ENCODE results near the gene MLLT11.

MLLT11 gene, protein sequence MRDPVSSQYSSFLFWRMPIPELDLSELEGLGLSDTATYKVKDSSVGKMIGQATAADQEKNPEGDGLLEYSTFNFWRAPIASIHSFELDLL

DNA sequence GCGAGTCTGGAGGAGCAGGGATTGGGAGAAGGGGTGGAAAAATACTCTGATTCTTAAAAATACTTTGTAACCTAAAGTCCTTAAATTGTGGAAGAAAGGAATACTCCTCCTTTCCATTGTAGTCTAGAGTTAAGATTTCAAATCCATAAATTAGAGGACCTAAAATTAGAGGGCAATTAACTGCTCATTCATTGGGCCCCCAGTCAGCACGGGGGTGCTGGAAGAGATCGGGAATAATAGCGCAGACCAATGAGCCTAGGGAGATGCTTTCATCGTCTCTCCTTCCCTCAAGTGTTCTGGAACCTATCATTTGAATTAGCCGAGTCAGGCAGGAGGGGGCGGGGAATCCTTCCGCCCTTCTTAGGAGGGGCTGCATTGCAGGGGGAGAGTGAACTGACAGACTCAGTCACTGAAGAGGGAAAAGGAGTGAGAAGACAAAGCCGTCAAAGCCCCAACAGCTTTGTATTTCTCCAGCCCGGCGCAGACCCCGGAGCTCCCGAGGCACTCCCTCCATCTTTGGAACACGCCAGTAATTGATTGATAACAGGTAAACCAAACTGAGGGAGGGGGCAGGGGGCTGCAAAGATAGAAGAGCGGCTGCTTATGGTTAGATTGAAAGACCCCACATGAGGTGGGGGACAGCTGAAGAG, at the start of gene MLLT11:
TSS of gene MLLT11 (plus strand) at position 391 of the 650 bp plus-strand sequence. CDS start 6,828 bp downstream, outside the sequence.
- peak; percentile 92 for DNase-seq (ENCODE audit: low spot score)

DNA sequence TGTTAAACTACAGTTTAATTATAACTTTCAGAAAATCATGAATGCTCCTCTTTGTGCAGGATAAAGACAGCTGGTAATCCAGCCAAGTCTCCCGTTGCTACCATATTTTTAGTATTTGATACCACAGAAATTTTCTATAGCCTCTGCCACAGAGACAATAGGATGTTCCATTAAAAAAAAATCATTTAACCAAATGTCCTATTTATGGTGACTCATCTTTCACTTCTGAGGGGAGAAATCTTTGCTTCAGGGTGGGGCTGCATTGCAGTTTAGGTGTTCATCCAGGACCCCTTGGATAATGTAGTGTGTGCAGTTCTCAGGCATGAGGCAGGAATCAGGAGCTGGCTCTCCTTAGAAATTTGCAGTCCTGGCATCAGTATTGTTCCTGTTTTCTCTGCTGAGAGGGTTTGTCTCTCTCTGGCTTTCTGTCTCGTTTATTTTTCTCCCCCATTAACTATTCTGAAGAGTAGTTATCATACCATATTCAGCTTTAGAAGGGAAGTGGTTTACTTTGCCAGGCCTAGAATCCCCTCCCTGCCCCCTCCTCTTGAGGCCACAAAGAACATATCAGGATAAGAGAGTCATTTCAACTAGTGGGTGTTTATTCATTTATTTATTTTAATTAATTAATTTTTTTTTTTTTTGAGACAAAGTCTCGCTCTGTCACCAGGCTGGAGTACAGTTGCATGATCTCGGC, 48.9 kb upstream of the MLLT11 start:
- no peak for DNase-seq (ENCODE audit: low spot score)

DNA sequence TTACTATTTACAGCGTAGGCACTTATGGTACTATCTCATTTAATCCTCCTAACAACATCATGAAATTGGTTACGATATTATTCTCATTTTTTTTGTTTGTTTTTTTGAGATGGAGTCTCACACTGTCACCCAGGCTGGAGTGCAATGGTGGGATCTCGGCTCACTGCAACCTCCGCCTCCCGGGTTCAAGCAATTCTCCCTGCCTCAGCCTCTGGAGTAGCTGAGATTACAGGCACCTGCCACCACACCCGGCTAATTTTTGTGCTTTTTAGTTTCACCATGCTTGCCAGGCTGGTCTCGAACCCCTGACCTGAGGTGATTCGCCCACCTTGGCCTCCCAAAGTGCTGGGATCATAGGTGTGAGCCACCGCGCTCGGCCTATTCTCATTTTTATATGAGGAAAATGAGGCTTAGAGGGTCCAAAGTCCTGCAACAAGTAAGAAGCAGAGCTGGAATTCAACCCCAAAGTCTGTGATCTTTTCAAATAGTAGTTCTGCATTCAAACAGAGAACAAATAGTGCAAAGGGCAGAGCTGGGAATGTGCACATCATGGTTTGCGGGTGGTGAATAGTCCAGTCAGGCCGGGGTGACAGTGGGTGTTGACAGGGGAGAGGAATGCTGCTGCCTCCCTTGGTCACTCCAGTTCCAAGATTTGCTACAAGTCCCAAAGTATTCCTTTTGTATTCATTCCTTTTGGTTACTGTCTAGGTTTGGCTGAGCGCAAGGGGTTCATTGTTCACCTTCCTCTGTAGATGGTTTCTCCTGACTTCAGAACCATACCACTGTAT, 47.3 kb upstream of the MLLT11 start:
- DNase-seq (ENCODE audit: low spot score) = no peak

DNA sequence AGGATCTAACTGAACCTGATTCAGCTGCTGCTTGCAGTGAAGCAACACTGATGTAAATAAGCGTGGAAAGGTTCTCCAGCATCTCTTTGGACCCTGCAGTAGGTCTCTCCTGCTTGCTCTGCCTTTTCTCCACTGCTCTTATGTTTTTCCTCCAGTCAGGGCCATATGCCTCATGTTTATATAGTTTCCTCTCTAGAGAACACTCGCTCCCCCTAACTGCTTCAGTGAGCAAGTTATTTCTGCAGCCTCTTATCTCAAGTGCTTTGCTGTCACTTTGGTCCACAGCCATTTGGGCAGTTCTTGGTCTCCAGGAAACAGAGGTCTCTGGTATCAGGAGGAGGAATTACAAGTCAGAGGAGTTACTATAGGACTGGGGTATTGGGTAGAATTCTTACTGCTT, 46.7 kb upstream of the MLLT11 start:
- no peak for DNase-seq (ENCODE audit: low spot score)

DNA sequence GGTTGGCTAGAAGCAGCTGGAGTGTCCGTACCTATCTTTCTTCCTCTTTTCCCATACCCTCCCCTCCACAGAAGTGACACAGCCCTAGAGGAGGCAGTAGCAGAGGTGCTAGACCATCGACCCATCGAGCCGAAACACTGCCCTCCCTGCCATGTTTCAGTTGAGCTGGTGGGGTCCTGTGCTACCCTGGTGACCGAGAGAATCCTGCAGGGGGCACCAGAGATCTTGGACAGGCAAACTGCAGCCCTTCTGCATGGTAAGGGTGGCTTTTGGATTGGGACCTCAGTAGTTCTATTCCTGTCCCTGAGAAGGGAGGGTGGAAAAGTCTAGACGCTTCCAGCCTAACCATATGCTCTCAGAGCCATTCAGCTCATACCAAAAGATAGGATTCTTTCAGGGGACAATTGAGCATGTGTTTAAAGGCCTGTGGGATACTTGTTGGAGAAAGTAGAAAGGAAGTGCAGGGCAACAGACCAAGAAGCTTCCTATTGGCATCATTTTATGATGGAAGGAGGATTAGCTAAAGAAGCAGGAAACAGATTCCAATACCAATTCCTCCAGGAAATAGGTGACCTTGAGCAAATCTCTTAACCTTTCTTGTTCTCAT, 35.6 kb upstream of the MLLT11 start:
- peak; percentile 85 for DNase-seq (ENCODE audit: low spot score)

DNA sequence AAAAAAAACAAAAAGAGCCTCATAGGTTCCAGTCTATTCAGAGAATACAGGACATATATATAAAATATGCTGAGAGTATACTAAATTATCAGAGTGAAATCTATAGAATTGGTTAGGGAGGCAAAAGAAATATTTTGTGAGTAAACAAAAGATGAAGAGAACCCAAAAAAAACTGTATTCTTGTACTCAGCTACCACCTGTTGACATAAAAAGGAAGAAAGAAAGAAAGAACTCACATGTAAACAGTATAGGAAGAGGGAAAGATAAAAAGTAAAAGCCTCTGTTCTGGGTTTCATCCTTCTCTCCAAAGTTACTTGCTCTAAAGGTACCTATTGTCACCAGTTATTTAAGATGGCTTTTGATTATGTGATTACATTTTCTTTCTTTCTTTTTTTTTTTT, 33.7 kb upstream of the MLLT11 start:
- DNase-seq (ENCODE audit: low spot score) = no peak

DNA sequence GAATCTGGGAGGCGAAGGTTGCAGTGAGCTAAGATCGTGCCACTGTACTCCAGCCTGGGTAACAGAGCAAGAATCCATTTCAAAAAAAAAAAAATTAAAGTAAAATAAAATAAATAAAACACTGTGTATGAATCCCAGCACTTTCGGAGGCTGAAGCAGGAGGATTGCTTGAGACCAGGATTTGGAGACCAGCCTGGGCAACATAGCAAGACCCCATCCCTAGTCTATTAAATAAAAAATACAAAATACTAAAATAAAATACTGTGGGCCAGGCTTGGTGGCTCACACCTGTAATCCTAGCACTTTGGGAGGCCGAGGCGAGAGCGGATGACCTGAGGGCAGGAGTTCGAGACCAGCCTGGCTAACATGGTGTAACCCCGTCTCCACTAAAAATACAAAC, 28.0 kb upstream of the MLLT11 start:
- no peak for DNase-seq (ENCODE audit: low spot score)

DNA sequence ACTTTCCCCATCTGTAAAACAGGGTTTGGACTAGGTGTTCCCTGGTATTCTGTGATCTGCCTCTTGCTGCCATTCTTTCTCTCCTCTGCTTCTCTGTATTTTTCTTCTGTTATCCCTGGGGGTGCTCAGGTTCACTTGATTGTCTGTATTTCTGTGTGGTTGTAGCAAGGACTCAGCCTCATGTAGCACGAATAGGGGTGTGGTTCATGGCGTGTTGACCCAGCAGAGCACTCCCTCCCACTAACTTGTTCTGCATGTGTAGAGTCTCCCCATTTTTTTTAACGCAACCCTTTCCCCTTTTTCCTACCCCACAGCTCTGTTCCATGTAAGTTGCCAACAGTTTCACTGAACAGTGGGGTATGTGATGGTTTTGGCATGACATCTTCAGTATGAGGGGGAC, 25.0 kb upstream of the MLLT11 start:
- no peak for DNase-seq (ENCODE audit: low spot score)

DNA sequence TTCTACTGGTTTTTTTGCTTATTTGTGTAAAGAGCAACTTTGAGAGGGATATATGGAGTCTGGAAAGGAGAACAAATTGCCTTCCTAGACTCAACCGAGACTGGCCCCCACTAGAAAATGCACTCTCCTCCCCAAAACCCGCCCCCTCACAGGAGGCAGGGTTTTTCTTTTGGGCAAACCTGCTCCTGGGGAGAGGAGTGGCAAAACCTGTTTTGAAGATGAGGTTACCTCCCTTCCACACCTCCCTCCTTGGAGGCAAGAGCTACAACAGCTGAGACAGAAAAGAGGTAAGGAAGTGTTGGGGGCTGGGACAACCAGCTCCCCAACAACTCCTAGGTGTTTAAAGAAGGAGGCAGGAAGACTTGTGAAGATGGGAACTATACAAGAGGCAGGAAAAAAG, 23.8 kb upstream of the MLLT11 start, which contains the start of gene BNIPL:
TSS of gene BNIPL (plus strand) at position 231 of the 400 bp plus-strand sequence. CDS start at position 371, 140 bp downstream.
- no peak for DNase-seq (ENCODE audit: low spot score)

DNA sequence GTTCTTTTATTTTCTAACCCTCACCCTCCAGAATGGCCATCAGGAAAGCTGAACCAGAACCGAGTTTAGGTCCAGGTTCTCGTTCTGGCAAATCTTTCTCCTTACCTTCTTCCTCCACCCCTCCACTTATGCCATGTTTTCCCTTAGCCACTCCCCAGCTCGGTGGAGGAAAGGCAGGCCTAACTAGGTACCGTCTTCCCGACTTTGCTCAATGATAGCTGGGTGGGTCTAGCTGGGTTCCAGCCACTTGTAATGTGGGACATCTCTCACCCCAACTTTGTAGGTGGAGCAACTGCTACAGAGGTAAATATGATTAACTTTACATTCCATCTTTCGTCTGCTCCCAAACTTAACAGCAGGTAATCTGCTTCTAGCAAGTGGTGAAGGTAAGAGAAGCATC, 23.2 kb upstream of the MLLT11 start:
- DNase-seq (ENCODE audit: low spot score) = no peak

DNA sequence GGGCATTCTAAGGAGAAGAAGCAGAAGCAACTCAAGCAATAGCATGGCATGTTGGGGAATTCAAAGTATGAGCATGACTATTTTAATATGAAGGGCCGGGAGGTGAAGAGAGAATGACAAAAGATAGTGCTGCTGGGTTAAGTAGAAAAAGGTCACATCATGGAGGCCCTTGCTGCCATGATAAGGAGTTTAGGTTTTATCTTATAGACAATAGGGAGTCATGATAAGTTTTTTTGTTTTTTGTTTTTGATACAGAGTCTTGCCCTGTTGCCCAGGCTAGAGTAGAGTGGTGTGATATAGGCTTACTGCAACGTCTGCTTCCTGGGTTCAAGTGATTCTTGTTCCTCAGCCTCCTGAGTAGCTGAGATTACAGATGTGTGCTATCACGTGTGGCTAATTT, 20.7 kb upstream of the MLLT11 start:
- DNase-seq (ENCODE audit: low spot score) = no peak

DNA sequence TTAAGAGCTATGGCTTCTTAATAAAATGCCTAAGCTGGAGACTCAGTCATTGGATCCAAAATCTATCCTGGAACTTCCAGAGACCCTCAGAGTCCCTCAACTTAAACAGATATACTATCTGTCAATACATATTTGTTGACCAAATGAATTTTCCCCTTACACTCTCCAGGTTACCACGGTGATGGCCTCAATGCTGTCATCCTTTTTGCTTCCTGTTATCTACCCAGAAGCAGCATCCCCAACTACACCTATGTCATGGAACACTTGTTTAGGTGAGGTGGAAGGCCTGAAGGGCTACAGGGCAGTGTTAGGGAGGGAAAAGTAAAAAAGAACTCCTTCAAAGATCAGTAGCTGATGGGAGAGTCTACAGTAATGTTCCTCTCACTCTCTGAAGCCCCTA, 17.0 kb upstream of the MLLT11 start:
- no peak for DNase-seq (ENCODE audit: low spot score)

DNA sequence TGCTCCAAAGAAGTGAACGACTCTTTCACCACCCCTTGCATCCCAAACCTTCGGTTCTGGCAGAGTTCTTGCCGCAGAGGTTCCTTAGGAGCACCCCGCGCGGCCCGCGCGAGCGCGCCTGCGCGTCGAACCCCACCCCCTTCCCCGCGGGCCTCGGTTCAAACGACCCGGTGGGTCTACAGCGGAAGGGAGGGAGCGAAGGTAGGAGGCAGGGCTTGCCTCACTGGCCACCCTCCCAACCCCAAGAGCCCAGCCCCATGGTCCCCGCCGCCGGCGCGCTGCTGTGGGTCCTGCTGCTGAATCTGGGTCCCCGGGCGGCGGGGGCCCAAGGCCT, 12.6 kb upstream of the MLLT11 start, which contains the start of gene C1orf56:
TSS of gene C1orf56 (plus strand) at position 161 of the 334 bp plus-strand sequence. CDS start at position 258, 97 bp downstream.
- DNase-seq (ENCODE audit: low spot score) = peak; percentile 72

DNA sequence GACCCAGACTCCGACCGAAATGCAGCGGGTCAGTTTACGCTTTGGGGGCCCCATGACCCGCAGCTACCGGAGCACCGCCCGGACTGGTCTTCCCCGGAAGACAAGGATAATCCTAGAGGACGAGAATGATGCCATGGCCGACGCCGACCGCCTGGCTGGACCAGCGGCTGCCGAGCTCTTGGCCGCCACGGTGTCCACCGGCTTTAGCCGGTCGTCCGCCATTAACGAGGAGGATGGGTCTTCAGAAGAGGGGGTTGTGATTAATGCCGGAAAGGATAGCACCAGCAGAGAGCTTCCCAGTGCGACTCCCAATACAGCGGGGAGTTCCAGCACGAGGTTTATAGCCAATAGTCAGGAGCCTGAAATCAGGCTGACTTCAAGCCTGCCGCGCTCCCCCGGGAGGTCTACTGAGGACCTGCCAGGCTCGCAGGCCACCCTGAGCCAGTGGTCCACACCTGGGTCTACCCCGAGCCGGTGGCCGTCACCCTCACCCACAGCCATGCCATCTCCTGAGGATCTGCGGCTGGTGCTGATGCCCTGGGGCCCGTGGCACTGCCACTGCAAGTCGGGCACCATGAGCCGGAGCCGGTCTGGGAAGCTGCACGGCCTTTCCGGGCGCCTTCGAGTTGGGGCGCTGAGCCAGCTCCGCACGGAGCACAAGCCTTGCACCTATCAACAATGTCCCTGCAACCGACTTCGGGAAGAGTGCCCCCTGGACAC, 12.1 kb upstream of the MLLT11 start:
- peak; percentile 82 for DNase-seq (ENCODE audit: low spot score)

DNA sequence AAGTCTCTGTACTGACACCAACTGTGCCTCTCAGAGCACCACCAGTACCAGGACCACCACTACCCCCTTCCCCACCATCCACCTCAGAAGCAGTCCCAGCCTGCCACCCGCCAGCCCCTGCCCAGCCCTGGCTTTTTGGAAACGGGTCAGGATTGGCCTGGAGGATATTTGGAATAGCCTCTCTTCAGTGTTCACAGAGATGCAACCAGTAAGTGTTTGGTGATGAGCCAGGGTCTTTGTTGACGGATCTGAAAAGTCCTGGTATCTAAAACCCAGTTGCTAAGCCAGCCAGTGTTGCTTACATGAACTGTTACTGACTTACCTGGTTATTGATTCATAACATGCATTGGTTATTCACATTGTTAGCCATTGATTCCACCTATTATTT, 11.6 kb upstream of the MLLT11 start:
- DNase-seq (ENCODE audit: low spot score) = no peak

DNA sequence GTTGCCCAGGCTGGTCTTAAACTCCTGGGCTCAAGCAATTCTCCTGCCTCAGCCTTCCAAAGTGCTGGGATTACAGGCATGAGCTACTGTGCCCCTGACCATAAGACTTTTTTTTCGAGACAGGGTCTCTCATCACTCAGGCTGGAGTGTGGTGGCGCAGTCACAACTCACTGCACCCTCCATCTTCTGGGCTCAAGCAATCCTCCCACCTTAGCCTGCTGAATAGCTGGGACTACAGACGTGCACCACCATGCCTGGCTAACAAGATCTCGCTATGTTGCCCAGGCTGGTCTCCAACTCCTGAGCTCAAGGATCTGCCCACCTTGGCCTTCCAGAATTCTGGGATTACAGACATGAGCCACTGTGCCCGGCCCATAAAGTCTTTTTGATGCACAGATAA, 10.7 kb upstream of the MLLT11 start:
- no peak for DNase-seq (ENCODE audit: low spot score)

DNA sequence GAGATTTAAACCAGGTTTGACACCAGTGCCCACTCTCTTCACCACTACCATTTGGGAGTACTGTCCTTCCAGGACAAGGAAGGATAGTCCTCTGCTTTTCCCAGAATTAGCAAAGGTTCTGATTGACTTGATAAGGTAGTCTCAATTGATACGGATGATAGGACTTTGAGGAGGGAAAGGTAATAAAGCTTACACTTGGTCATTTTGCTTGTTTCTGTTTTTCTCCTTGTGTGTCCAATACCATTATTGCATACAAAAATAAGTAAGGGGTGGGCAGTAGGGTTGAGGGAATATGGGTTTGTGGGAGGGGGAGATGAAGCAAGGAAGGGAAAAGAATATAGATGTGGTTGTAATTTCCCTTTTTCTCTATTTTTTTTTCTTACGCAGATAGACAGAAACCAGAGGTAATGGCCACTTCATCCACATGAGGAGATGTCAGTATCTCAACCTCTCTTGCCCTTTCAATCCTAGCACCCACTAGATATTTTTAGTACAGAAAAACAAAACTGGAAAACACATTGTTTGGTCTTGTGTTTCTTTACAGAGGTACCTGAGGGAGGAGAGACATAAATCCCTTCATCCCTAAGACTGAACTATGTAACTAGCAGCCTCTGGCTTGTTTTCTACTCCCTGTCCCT, 10.0 kb upstream of the MLLT11 start:
- DNase-seq (ENCODE audit: low spot score) = no peak

DNA sequence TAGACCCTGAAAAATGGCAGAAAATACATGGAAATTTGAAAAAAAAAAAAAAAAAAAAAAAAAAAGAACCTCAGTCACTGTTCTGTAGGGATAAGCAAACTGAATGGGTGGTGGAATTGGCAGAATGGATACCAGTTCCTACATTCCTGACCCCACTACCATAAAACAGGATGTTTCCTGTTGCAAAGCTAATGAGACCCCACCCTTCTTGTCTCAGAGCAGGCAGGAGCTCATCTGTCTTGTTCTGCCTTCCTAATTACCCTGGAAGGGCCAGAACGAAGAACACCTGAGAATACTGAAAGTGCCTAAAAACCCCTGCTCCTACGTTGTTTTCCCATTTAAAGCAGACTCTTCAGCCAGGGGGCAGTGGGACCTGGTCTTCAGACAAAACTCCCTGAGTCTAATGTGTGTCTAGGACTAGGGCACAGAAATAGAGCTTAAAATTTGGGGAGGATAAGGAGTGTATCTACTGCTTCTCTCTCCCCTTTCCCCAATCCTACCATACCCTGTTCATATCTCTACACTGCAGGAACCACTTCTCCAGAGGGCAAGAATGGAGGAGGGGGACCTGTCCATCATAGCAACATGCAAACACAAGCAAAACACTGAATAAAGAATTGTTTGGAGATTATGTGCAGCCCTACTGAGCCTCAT, 8.7 kb upstream of the MLLT11 start:
- no peak for DNase-seq (ENCODE audit: low spot score)

DNA sequence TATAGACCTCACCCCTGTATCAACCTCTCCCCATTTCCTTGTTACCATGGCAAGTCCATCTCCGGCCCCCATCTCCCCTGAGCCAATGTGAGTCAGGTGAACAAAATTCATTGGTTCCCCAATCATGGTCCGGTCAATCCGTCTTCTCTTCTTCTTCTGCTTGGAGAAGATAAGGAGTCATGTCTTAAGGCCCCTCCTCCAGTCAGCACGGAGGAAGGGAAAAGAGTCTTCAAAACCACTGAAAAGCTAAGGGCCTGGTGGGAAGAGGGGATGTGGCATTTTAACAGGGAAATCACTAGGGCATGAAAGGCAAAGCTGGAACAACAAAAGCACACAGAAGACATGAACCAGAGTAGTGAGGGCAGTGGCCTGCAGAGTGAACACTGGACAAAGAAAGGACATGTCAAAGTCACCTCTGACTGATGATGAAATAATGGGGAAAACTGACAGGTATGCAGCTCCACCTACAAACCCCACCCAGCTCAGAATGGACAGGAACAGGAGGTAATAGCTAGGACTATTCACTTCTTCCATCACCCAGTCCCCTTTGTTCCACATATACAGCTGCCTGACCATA, 5.1 kb upstream of the MLLT11 start:
- no peak for DNase-seq (ENCODE audit: low spot score)

DNA sequence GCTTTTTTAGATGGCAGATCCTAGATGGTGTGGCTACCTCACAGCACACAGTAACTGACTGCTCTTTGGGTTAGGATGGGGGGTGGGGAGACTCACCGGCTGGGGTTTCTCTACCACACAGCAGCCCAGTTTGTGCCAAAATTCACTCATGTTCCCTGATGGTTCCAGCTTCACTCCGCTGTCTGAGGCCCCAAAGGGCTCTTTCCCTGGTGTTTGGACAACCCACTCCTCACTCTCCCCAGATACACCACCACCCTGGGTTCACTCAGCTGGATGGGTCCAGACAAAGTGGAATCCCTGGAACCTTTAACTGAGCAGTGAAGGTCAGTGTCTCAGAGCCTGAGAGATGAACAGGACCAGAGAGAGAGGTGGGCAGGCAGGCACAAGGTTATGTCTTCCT, 4.6 kb upstream of the MLLT11 start:
- DNase-seq (ENCODE audit: low spot score) = no peak

Measured in cerebellar cortex (tissue), 1 donor.